Measurements from ENCODE around the gene PRKAR2B. TPM values are rescaled to one million over a fixed set of nuclear protein-coding genes. Genes with fewer than 3 reads are reported as not detected.
"Not testable (repeated sequence)": the region's sequence is repeated elsewhere in the genome, so short reads cannot be mapped to it uniquely, and the experiment has no call there.

The PRKAR2B gene
- total and polyA plus RNA-seq, 4 experiments from 2014 or later = 0.29 to 0.47 (median 0.43) TPM

- H3K4me1 ChIP-seq (ENCODE audit: insufficient read depth, low read length) = no peaks in the 10 kb centered on the region
- no peak overlapping the region for H3K27ac Mint-ChIP-seq
- H3K4me3 Mint-ChIP-seq = no peak overlapping the region
- POLR2A ChIA-PET (ENCODE audit: partially characterized antibody) = interaction anchor here (0.6 kb wide), 1 partner anchor 525 kb away, joined by 3 read pairs; no protein-coding TSS in a partner anchor
- H3K27me3 Mint-ChIP-seq = peaks cover 2 to 3% of the 10 kb centered on the region in 2 donors
- DNase-seq = no peak
- CTCF ChIA-PET (ENCODE audit: partially characterized antibody) = interaction anchor here (0.7 kb wide), 1 partner anchor 13 kb away, joined by 3 read pairs; no protein-coding TSS in a partner anchor
- no peak overlapping the region for H3K27ac ChIP-seq (ENCODE audit: low read depth, low read length)
- intact Hi-C loops (cut with micrococcal nuclease) = no loop called here
- H3K9me3 ChIP-seq (ENCODE audit: control insufficient read depth in 1 of 2, low read length in 2 of 2) = no peaks in the 10 kb centered on the region
- no peaks in the 10 kb centered on the region for H3K36me3 ChIP-seq (ENCODE audit: insufficient read depth, low read length)
- H3K9me3 Mint-ChIP-seq = peaks cover 0 to 11% (median 5%) of the 10 kb centered on the region in 8 donors
- H3K36me3 Mint-ChIP-seq = no peaks in the 10 kb centered on the region
- no peak overlapping the region for H3K4me3 ChIP-seq (ENCODE audit: low read length in 2 of 2)
- H3K4me1 Mint-ChIP-seq = peaks cover 0 to 9% (median 1%) of the 10 kb centered on the region in 4 donors
- H3K27me3 ChIP-seq (ENCODE audit: insufficient read depth, low read length) = no peaks in the 10 kb centered on the region
Observed at GRCh38 chr7:107037717-107038603, 6.5 kb upstream of the PRKAR2B start.

GRCh38 chr7:107039199-107039900, 5.2 kb upstream of the PRKAR2B start:
- ChIA-PET POLR2A (ENCODE audit: partially characterized antibody) (no interaction called here), CTCF (ENCODE audit: partially characterized antibody) (no interaction called here)
- Histone ChIP-seq H3K4me3 (ENCODE audit: low read length in 2 of 2) (no peak overlapping the region), H3K27me3 (ENCODE audit: insufficient read depth, low read length) (no peaks in the 10 kb centered on the region), H3K36me3 (ENCODE audit: insufficient read depth, low read length) (no peaks in the 10 kb centered on the region), H3K27ac (ENCODE audit: low read depth, low read length) (no peak overlapping the region), H3K9me3 (ENCODE audit: control insufficient read depth in 1 of 2, low read length in 2 of 2) (no peaks in the 10 kb centered on the region), H3K4me1 (ENCODE audit: insufficient read depth, low read length) (peaks cover 5% of the 10 kb centered on the region)
- DNase-seq = no peak
- Mint-ChIP-seq H3K9me3 (peaks cover 0 to 11% (median 5%) of the 10 kb centered on the region in 8 donors), H3K4me3 (no peak overlapping the region), H3K27me3 (peaks cover 2 to 3% of the 10 kb centered on the region in 2 donors), H3K4me1 (peaks cover 3 to 15% (median 5%) of the 10 kb centered on the region in 4 donors), H3K27ac (no peak overlapping the region), H3K36me3 (no peaks in the 10 kb centered on the region)
- intact Hi-C loops (cut with micrococcal nuclease) = no loop called here

- peaks cover 7 to 21% (median 10%) of the 10 kb centered on the region in 4 donors for H3K4me1 Mint-ChIP-seq
- H3K27me3 ChIP-seq (ENCODE audit: insufficient read depth, low read length) = peaks cover 10% of the 10 kb centered on the region
- H3K27ac Mint-ChIP-seq = no peak overlapping the region
- no peak overlapping the region for H3K4me3 ChIP-seq (ENCODE audit: low read length in 2 of 2)
- no peak for DNase-seq
- H3K36me3 Mint-ChIP-seq = no peaks in the 10 kb centered on the region
- H3K27me3 Mint-ChIP-seq = peaks cover 3 to 8% of the 10 kb centered on the region in 2 donors
- H3K9me3 Mint-ChIP-seq = peaks cover 0 to 8% (median 5%) of the 10 kb centered on the region in 8 donors
- H3K27ac ChIP-seq (ENCODE audit: low read depth, low read length) = no peak overlapping the region
- ChIA-PET POLR2A (ENCODE audit: partially characterized antibody) (no interaction called here), CTCF (ENCODE audit: partially characterized antibody) (no interaction called here)
- no peaks in the 10 kb centered on the region for H3K36me3 ChIP-seq (ENCODE audit: insufficient read depth, low read length)
- peak overlapping the region in 1 of 8 donors; percentile 31 for H3K4me3 Mint-ChIP-seq
- no peaks in the 10 kb centered on the region for H3K9me3 ChIP-seq (ENCODE audit: control insufficient read depth in 1 of 2, low read length in 2 of 2)
- intact Hi-C loops (cut with micrococcal nuclease) = loop anchor here (10.0 kb wide), 1 partner anchor 124 kb away; the partner anchor contains the start of gene HBP1
- H3K4me1 ChIP-seq (ENCODE audit: insufficient read depth, low read length) = peaks cover 15% of the 10 kb centered on the region
Observed at GRCh38 chr7:107041097-107041496, 3.4 kb upstream of the PRKAR2B start.

GRCh38 chr7:107041764-107042163, 2.7 kb upstream of the PRKAR2B start:
- H3K27me3 Mint-ChIP-seq; H3K4me3 ChIP-seq (ENCODE audit: low read length in 2 of 2); H3K9me3 Mint-ChIP-seq; H3K9me3 ChIP-seq (ENCODE audit: control insufficient read depth in 1 of 2, low read length in 2 of 2); POLR2A ChIA-PET (ENCODE audit: partially characterized antibody); CTCF ChIA-PET (ENCODE audit: partially characterized antibody); H3K36me3 ChIP-seq (ENCODE audit: insufficient read depth, low read length); H3K27ac Mint-ChIP-seq; H3K36me3 Mint-ChIP-seq; H3K27ac ChIP-seq (ENCODE audit: low read depth, low read length); H3K4me3 Mint-ChIP-seq; DNase-seq: not testable (repeated sequence)
- Histone ChIP-seq H3K27me3 (ENCODE audit: insufficient read depth, low read length) (peaks cover 14% of the 10 kb centered on the region), H3K4me1 (ENCODE audit: insufficient read depth, low read length) (peaks cover 15% of the 10 kb centered on the region)
- intact Hi-C loops (cut with micrococcal nuclease) = loop anchor here (10.0 kb wide), 1 partner anchor 123 kb away; the partner anchor contains the start of gene HBP1
- H3K4me1 Mint-ChIP-seq = peaks cover 7 to 21% (median 10%) of the 10 kb centered on the region in 4 donors

- H3K27ac Mint-ChIP-seq; H3K4me3 ChIP-seq (ENCODE audit: low read length in 2 of 2); CTCF ChIA-PET (ENCODE audit: partially characterized antibody); H3K4me3 Mint-ChIP-seq; H3K36me3 ChIP-seq (ENCODE audit: insufficient read depth, low read length); H3K27ac ChIP-seq (ENCODE audit: low read depth, low read length); DNase-seq; POLR2A ChIA-PET (ENCODE audit: partially characterized antibody); H3K36me3 Mint-ChIP-seq; H3K9me3 ChIP-seq (ENCODE audit: control insufficient read depth in 1 of 2, low read length in 2 of 2); H3K9me3 Mint-ChIP-seq: not testable (repeated sequence)
- intact Hi-C loops (cut with micrococcal nuclease) = loop anchor here (10.0 kb wide), 1 partner anchor 122 kb away; the partner anchor contains the start of gene HBP1
- Histone ChIP-seq H3K27me3 (ENCODE audit: insufficient read depth, low read length) (peaks cover 19% of the 10 kb centered on the region), H3K4me1 (ENCODE audit: insufficient read depth, low read length) (peaks cover 15% of the 10 kb centered on the region)
- Mint-ChIP-seq H3K4me1 (peaks cover 7 to 21% (median 10%) of the 10 kb centered on the region in 4 donors), H3K27me3 (peaks cover 10 to 13% of the 10 kb centered on the region in 2 donors)
Observed at GRCh38 chr7:107042326-107042910, 2.1 kb upstream of the PRKAR2B start.

- Mint-ChIP-seq H3K27ac (peak overlapping the region in 2 of 7 donors; percentile 62 to 92), H3K4me1 (peaks cover 7 to 21% (median 10%) of the 10 kb centered on the region in 4 donors), H3K36me3 (no peaks in the 10 kb centered on the region), H3K4me3 (peak overlapping the region in 5 of 8 donors; percentile 81 to 87 (median 83)), H3K9me3 (no peaks in the 10 kb centered on the region), H3K27me3 (peaks cover 14 to 19% of the 10 kb centered on the region in 2 donors)
- CTCF ChIA-PET (ENCODE audit: partially characterized antibody) = no interaction called here
- no peak for DNase-seq
- Histone ChIP-seq H3K27ac (ENCODE audit: low read depth, low read length) (no peak overlapping the region), H3K27me3 (ENCODE audit: insufficient read depth, low read length) (peaks cover 30% of the 10 kb centered on the region), H3K9me3 (ENCODE audit: control insufficient read depth in 1 of 2, low read length in 2 of 2) (no peaks in the 10 kb centered on the region), H3K36me3 (ENCODE audit: insufficient read depth, low read length) (no peaks in the 10 kb centered on the region), H3K4me3 (ENCODE audit: low read length in 2 of 2) (no peak overlapping the region), H3K4me1 (ENCODE audit: insufficient read depth, low read length) (peaks cover 15% of the 10 kb centered on the region)
- POLR2A ChIA-PET (ENCODE audit: partially characterized antibody) = no interaction called here
- intact Hi-C loops (cut with micrococcal nuclease) = loop anchor here (10.0 kb wide), 1 partner anchor 121 kb away; the partner anchor contains the start of gene HBP1
Observed at GRCh38 chr7:107043491-107043890, 1.0 kb upstream of the PRKAR2B start.

All from CD4-positive, alpha-beta memory T cell (primary cell).